Retina (tissue), 1 donor: ENCODE measurements around the gene SKAP1.
"Not testable (repeated sequence)": the region's sequence is repeated elsewhere in the genome, so short reads cannot be mapped to it uniquely, and the experiment has no call there.

ENCODE experiments used
- DNase-seq: peaks from one replicate; pipeline ENCODE4 v3.0.0-alpha.2; 2016

The SKAP1 gene

DNA sequence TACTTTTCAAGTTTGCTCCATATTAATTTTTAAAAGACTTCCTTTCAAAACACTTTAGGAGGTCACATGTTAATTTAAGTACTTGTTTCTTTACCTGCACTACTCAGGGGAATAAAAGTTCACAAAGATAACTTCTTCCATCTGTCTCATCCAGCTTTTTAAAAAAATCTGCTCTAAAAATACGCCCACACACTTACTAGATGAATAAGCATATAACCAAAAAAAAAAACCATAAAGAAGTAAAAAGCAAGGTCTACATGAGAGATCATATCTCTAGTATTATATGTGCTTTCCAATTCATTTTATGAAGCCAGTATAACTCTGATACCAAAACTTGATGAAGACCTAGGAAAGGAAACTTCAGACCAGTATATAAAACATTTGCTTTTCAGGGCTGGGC is 17.2 kb downstream of the SKAP1 start:
- DNase-seq = no peak

GRCh38 chr17:48410821-48411220 is 19.2 kb downstream of the SKAP1 start:
- not testable (repeated sequence) for DNase-seq

GRCh38 chr17:48409607-48410006 is 20.4 kb downstream of the SKAP1 start:
- no peak for DNase-seq

DNA sequence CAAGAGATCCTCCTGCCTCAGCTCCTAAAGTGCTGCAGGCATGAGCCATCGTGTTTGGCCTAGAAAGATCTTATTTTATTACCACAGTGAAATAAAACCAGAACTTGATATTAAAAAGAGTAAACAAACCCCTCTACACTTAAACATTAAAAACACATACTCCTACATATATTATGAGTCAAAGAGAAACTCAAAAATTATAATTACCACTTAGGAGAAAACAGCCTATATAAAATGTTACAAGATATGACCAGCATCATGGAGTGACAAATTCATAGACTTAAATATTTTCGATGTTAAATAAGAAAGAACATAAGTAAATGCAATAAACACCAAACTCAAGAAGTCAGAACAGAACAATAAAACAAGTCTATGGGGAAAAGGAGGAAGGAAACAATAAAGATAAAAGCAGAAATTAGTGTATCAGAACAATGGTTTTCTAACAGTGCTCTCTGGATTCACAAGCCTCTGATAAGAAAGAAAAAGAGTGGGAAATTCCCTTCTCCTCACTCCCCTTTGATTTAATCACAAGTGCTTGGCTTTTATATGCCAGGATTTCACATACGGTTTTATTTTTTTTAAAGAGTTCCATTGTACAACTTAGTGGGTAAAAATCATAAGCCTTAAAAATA is 23.0 kb downstream of the SKAP1 start:
- no peak for DNase-seq

GRCh38 chr17:48394821-48395220 is 35.2 kb downstream of the SKAP1 start:
- DNase-seq = no peak

DNA sequence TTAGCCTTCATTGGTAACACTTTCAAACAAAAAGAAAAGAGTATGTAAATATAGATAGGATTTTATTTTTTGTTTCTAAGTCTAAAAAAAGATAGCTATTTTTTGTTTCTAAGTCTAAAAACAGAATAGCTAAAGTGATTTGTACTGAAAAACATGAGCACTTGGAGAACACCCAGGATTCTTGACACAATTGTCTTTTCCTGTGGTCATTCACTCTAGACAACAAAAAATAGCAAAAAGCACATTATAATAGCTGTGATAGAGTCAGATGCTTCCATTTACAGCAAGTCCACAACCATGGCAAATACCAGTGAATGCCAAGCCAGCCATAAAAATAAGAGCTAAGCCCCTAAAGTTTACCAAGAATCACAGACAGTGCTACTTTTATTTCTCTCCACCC is 36.7 kb downstream of the SKAP1 start:
- no peak for DNase-seq

- DNase-seq = no peak
Observed at GRCh38 chr17:48392857-48393256, 37.2 kb downstream of the SKAP1 start.

- no peak for DNase-seq
Observed at GRCh38 chr17:48391444-48391843, 38.6 kb downstream of the SKAP1 start.

- no peak for DNase-seq
Observed at GRCh38 chr17:48389903-48390302, 40.1 kb downstream of the SKAP1 start.

GRCh38 chr17:48388955-48389743 is 40.9 kb downstream of the SKAP1 start:
- no peak for DNase-seq

DNA sequence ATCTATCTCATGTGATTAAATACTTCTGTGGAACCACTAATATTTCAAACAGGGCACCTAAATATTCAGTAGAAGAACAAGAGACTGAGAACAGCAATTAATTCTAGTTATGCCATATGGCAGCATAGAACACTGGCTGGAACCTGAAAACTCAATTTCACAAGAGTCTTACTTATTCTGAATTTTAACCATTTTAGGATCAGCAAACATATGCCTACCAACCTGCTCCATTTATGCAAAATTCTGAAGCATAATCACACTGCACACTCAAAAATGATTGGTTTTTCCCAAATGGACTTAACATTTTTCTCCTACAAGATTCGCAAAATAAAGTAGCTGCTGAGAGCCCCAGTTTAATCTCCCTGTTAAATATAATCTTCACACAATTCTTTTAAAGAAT is 43.2 kb downstream of the SKAP1 start:
- no peak for DNase-seq

GRCh38 chr17:48385319-48385718 is 44.7 kb downstream of the SKAP1 start:
- DNase-seq = no peak

GRCh38 chr17:48384164-48384563 is 45.9 kb downstream of the SKAP1 start:
- no peak for DNase-seq

DNA sequence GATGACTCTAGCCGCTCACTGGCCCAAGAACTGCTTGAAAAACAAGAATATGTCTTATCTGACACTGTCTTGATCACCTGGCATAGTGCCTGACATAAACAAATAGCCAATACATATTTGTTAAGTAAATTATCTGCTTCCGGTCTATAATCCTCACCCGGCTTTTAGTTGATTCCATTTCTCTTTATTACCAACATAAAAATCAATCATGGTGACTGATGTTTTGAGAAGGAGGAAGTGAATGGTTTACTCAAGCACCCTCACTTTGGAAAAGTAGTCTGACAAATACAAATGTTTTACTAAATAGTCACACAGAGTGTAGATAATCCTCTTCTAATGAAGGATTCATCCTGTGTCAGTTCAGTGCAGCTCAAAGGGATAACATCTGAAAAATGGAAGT is 47.0 kb downstream of the SKAP1 start:
- DNase-seq = no peak

- no peak for DNase-seq
Observed at GRCh38 chr17:48378708-48379392, 51.2 kb downstream of the SKAP1 start.

DNA sequence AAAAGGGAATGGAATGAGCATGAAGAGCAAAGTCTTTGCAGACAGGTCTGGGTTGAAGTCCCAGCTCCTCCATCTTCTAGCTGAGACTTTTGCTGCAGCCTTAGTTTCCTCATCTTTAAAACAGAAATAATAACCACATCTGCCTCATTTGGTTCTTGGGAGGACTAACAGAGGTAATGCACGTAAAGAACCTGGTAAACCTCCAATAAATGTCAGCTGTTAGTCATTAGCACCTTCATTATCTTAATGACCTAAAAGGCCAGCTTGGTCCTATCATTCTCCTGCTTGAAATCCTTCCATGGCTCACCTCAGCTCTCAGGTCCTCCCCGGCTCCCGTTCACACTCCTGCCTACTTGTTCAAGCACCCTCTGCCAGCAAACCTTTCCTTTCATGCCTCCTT is 51.8 kb downstream of the SKAP1 start:
- DNase-seq = no peak

DNA sequence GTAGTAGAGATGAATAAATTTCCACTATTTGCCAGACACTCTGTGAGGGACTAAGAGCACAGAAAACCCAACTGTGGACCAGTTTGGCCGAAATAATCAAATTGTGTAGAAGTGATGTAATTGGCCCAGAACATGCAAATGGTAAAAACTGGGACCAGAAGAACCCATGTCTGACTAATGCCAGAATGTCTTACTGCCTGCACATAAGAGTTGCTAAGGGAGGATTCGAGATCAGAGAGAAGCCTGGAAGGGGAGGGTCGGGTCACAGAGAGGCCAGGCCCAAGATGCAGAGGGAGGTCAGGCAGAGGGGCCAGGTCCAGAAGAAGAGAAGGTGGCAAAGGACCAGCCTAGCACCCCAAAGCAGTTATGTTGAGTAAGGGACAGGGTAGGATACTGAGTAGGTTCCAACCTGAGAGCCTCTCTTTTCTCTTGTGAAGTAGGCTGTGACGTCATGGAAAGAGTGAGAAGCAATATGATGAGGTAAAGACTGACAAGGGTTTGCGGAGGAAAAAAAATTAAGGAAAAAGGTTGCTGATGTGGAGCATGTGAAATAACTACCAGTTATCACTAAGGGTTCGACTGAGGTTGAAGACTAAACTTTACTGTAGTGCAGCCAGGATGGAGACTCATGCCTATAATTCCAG is 53.2 kb downstream of the SKAP1 start:
- no peak for DNase-seq

DNA sequence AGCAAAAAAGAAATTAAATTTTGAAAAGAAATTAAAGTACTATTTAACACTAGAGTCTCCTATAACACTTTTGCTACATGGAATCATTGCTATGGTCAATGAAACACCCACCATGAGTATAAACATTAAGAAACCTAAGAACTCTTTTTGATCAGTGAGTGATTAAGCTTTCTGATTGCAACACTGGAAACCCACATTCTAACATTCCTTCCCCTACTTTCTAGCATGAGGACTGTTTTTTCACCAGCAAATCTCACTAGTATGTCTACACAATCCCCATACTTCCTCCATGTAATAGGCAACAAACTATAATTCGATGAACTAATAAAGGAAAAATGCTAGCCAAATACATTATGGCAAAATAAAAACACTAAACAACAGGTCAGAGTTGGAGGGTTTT is 54.7 kb downstream of the SKAP1 start:
- DNase-seq = no peak

GRCh38 chr17:48374650-48375230 is 55.3 kb downstream of the SKAP1 start:
- DNase-seq = no peak

DNA sequence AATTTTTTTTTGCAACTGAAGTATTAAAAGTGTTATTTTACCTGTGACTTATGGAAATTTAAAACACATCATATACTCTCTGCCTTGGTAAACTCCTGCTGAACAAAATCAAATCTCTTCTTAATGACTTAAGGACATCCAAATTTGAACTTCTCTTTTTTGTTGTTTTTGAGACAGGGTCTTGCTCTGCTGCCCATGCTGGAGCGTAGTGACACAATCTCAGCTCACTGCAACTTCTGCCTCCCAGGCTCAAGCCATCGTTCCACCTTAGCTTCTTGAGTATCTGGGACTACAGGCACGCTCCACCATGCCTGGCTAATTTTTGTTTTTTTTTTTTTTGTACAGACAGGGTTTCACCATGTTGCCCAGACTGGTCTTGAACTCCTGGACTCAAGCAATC is 56.1 kb downstream of the SKAP1 start:
- DNase-seq = no peak

DNA sequence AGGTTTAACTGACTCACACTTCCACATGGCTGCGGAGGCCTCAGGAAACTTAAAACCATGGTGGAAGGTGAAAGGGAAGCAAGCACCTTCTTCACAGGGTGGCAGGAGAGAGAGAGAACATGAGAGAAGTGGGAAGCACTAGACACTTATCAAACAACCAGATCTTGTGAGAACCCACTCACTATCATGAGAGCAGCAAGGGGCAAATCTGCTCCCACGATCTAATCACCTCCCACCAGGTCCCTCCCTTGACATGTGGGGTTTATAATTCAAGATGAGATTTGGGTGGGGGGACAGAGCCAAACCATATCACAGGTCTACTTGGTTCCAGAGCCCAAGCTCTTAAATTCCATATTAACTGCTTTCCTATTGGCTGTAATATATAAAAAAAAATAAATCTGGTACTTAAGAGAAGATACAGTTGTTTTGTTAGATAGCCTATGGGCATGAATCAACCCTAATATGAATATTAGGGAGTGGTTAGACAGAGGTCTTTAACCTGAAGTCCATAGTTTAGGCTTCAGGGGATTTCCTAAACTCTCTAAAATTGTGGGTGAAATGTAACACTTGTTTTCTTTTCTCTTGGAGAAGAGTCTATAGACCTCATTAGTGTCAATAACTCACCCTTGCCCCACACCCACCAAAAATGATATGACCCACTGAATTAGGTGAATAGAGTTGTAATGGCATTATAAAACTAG is 56.7 kb downstream of the SKAP1 start:
- no peak for DNase-seq

GRCh38 chr17:48368967-48369366 is 61.0 kb downstream of the SKAP1 start:
- DNase-seq = not testable (repeated sequence)
